Embryonic facial prominence (tissue), 1 donor: ENCODE measurements around the gene ASB4.
"Not testable (repeated sequence)": the region's sequence is repeated elsewhere in the genome, so short reads cannot be mapped to it uniquely, and the experiment has no call there.

Experiments used
- DNase-seq: peaks from one replicate; pipeline ENCODE4 v3.0.0-alpha.2; 2016; ENCODE audit errors: extremely low spot score

Gene ASB4

DNA sequence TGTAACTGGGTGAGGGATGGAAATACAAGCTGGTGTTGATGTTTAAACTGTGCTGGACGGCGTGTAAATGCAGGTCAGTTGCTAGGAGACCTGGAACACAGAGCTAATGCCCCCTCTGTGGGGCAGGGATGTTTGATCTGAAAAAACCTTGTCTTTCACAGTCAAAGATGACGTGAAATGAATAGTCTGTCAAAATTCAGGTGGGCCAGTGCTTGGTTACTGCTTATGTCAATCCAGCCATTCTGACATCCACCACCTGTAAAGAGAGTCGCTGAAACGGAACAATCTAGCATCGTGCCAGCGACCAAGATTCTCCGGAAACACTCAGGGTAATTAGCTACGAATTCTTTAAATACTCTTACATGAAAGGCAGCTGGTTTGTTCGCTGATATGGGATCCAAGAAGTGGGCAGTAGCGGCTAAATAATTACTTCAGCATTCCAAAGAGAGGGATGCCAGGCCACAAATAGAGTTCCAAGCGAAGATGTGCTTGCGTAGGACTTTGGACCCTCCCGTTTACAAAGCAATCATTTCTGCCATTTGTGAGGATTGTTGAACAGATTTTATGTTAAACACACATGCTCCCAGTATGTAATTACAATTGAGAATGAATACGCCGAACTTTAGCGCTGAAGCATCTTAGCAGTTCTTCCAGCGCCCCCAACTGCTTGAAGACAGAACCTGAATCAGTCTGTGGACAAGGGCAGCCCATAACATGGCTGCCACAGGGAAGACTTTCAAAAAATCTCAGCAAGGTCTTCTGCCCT lies 7.3 kb upstream of the ASB4 start:
- DNase-seq: no peak

DNA sequence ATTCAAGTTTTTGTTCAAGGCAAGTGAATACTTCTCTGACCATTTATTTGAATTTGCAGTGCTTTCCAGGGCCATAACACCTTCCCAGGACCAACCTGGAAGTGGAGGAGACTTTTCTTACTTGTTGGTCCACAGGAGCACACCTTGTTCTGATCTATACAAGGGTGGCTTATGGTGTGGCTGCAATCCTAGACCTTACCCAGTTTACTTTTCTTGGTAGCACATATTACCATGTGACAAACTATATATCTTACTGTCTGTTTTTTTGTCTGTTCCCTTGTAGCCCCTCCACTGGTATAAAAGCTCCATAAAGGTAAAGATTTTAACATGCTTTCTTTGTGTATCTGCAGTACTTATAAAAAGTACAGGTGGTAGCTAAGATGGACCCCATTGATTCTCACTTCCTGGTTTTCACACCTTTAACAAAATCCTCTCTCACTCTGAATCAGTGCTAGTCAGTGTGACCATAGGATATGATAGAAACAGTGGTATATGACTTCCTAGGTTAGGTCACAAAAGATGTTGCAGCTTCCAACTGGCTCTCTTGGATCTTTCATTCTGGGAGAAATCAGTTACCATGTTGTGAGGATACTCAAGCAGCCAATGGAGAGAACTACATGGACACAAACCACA lies 5.6 kb upstream of the ASB4 start:
- no peak for DNase-seq

- no peak for DNase-seq
Observed at GRCh38 chr7:95481271-95482165, 4.2 kb upstream of the ASB4 start.

DNA sequence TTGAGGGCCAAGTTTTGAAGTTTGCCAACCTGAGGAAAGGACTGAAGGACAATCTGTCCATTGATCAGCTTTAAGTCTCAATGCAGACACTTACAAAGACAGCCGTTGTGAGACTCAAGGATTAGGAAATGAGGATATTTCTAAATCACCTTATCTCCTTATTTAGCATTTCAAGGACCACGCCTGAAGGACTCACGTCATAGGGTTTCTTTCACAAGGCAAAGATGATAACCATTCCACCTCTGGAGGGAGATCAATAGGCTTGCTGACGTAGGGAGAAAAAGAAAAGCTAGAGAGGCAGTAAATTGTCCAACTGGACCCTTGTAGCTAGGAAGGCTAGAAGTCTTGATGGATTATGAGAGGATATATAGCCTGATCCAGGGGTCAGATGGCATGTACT lies 3.3 kb upstream of the ASB4 start:
- no peak for DNase-seq

DNA sequence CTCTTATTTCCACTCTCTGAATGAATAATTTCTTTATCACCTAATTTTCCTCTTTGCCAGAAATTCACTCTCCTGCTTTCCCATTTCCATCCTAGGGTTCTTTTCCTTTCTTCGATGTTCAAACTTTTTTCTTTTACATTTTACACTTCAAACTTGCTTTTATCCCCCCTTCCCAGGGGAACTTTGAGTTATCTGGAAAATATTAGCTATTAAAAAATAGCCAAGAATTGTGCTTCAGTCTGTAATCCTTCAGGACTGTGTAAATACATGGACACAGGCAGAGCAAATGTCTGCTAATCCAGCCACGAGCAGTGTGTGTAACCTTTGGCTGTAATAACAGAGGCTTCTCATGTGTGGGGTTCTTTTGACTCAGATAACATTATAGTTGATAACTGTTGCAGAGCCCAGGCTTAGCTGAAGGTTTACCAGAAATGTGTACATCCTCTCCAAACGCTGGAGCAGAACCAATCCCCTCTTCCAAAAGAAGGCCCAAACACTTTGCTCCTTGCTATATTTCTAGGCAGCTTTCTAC lies 4.6 kb downstream of the ASB4 start:
- DNase-seq: no peak

- no peak for DNase-seq
Observed at GRCh38 chr7:95491201-95491600, 5.5 kb downstream of the ASB4 start.

DNA sequence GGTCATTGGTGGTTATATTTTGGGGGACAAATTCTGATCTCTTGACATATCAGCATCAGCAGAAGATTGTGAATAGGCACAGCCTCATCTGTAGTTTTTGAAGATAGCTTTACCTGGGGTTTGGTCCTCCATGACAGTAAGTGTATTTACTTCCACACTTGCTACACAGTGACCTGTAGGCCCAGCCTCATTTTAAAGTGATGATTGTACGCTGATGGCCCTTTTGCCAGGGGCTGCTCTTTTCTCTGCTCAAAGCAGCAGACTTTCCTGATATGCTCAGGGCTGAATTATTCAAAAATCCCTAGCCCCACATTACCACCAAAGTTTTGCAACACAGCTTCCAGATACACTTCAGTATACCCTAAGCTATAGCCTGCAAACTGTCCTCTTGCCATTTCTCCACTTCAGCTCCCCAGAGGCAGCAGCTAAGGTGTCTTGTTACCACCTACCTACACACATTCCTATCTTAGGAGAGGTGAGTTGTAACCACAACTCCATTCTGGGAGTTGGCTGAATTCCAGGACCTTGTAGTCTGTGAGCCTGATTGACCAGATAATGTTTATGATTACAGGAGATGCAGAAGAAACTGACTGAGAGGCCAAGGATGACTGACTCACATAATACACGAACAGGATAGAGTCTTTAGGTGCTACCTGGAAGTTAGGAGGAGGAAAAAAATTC lies 6.0 kb downstream of the ASB4 start:
- DNase-seq: peak; percentile 37

DNA sequence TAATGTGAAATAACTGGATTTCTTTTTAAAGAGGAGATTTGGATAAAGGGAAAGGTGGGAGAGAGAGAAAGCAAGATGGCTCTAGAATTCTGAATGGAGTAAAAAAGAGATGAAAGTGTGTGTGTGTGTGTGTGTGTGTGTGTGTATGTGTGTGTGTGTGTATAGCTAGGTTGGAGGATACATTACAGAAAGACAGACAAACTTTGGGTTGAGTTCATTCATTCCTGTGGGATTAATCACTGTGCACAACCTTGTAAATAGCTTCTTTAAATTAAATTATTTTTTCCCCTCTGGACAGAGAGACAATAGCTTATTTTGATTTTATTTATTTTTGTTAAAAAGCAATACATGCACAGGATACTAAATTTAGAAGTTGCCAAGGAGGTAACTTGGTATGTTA lies 7.5 kb downstream of the ASB4 start:
- no peak for DNase-seq

DNA sequence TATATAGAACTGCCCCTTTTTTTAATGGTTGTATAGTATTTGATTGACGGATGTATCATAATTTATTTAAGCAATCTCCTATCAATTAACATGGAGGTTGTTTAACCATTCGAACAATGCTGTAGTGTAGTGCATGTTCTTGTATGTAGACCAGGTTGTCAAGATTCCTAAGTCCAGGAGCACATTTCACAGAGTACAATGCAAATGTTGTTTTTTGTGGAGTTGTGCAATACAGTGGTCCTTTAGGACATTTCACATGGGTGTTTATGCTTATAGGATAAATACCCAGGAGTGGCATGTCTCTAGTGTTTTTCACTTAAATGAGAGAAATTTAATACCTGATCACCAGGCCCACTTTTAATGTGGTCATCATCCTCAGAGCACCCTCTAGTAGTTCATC lies 8.1 kb downstream of the ASB4 start:
- no peak for DNase-seq

GRCh38 chr7:95501261-95501832 lies 15.6 kb downstream of the ASB4 start:
- DNase-seq: no peak

DNA sequence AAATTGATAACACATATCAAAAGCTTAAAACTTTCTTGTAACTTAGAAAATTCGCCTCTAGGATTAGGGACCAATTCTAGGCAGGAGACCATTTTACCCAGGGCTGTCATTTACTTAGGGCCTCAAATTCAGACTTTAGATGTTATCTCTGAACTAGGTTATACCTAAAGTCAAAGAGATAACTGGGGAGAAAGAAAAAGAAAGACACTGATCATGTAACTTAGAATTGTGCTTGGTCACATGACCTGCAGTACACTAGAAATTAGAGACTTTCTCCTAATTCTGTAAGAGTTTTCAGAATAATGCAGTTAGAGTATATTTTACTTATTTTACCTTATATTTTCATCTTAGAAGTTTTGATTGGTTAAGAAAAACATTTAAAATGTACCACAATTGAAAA lies 16.7 kb downstream of the ASB4 start:
- DNase-seq: no peak

- DNase-seq: no peak
Observed at GRCh38 chr7:95503271-95504131, 17.8 kb downstream of the ASB4 start.

- not testable (repeated sequence) for DNase-seq
Observed at GRCh38 chr7:95504132-95504588, 18.4 kb downstream of the ASB4 start.

DNA sequence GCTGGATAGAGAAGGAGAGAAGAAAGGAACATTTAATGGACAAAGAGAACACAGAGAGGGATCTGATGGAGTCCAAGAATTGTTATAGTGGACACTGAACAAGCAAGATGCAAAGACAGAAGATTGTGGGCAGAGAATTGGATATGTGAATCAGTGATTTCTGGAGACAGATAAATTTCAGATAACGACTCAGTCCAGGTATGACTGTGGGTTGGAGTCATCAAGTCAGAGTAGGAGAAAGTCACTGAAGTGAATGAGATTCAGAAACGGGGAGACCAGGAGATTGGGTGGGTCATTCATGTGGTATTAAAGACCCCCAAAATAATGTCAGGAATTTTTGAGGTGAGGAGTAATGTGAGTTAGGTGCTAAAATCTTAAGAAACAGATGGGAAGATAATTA lies 23.0 kb downstream of the ASB4 start:
- no peak for DNase-seq

- peak; percentile 40 for DNase-seq
Observed at GRCh38 chr7:95509199-95509598, 23.5 kb downstream of the ASB4 start.

GRCh38 chr7:95511716-95512260 lies 26.0 kb downstream of the ASB4 start:
- DNase-seq: peak; percentile 27

DNA sequence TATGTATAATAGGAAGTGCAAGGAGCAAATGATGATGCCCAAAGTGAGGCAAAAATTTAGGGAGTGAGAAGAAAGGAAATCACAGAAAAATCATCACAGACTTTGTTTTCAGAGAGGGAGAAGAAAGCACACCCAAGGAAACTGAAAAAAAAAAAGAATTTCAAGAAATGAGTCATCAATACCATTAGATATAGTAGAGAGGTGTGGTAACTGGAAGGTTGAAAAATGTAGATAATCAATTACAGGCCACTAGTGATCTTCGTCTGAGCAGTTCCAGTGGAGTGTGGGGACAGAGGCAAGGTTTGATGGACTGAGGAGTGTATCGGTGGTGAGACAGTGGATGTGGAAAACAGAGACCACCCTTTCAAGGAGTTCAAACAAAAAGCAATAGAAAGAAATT lies 31.7 kb downstream of the ASB4 start:
- DNase-seq: no peak

- DNase-seq: no peak
Observed at GRCh38 chr7:95517870-95518269, 32.1 kb downstream of the ASB4 start.

GRCh38 chr7:95520136-95520535 lies 34.4 kb downstream of the ASB4 start:
- no peak for DNase-seq

GRCh38 chr7:95525503-95525902 lies 39.8 kb downstream of the ASB4 start:
- DNase-seq: no peak
